Activated naive CD8-positive, alpha-beta T cell (primary cell): Measurements from ENCODE around the gene QKI.
"Not testable (repeated sequence)": the region's sequence is repeated elsewhere in the genome, so short reads cannot be mapped to it uniquely, and the experiment has no call there.

Source experiments
- H3K27ac Mint-ChIP-seq: one replicate; pipeline ENCODE4 v1.8.0; 2021; ENCODE audit warnings: mixed read lengths
- H3K27me3 Mint-ChIP-seq: one replicate; pipeline ENCODE4 v1.8.0; 2021; ENCODE audit warnings: mixed read lengths
- H3K36me3 Mint-ChIP-seq: one replicate; pipeline ENCODE4 v1.8.0; 2021; ENCODE audit warnings: mixed read lengths
- H3K4me1 Mint-ChIP-seq: one replicate; pipeline ENCODE4 v1.8.0; 2021; ENCODE audit warnings: low read depth, mixed read lengths
- H3K4me3 Mint-ChIP-seq: one replicate; pipeline ENCODE4 v1.8.0; 2021; ENCODE audit warnings: mild to moderate bottlenecking, mixed read lengths
- H3K9me3 Mint-ChIP-seq: one replicate; pipeline ENCODE4 v1.8.0; 2021; ENCODE audit warnings: low read depth, mixed read lengths

The QKI gene

DNA sequence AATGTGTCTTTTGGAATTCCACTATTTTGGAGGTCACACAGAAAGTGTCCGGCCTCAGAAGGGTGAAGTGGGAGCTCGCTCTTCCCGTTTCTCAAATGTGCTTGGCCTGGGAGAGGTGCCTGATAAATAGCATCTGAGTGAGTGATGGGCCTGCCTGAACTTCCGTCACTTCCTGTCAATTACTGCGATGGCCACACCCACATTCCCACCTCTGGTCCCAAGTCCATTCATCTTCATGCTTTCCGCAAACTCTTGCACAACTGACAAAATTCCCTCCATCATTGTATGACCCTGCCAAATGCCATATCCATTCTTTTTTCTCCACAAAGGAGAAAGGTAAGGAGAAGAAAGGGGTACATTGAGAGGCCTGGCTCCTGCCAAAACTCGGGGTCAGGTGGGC is 169.0 kb downstream of the QKI start:
- H3K27me3 Mint-ChIP-seq: peaks cover 5% of the 10 kb centered on the region
- H3K4me3 Mint-ChIP-seq: no peak overlapping the region
- no peak overlapping the region for H3K27ac Mint-ChIP-seq
- H3K4me1 Mint-ChIP-seq: peaks cover 3% of the 10 kb centered on the region
- no peaks in the 10 kb centered on the region for H3K9me3 Mint-ChIP-seq
- no peaks in the 10 kb centered on the region for H3K36me3 Mint-ChIP-seq

DNA sequence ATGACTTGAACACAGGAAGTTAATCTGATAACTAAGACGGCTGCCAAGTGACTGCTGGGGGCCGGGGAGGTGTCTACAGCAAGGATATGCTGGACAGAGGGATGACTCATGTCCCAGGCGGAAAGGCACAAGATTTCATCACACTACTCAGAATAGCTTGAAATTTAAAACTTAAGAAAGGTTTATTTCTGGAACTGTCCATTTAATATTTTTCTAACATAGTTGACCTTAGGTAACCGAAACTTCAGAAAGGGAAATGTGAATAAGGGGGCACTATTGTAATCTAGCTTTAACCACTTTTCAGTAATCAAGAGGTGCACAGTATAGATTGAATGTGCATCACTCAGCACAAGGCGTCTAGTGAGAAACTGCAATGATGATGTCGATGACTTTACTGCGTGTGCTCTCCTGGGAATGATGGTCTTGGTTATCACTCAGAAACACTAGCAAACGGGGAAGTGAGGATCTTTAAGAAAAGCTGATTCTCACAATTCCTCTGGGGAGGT is 171.5 kb downstream of the QKI start:
- Mint-ChIP-seq H3K9me3 (no peaks in the 10 kb centered on the region), H3K27ac (no peak overlapping the region), H3K4me3 (no peak overlapping the region), H3K4me1 (peaks cover 3% of the 10 kb centered on the region), H3K27me3 (peaks cover 9% of the 10 kb centered on the region), H3K36me3 (peaks cover 1% of the 10 kb centered on the region)

DNA sequence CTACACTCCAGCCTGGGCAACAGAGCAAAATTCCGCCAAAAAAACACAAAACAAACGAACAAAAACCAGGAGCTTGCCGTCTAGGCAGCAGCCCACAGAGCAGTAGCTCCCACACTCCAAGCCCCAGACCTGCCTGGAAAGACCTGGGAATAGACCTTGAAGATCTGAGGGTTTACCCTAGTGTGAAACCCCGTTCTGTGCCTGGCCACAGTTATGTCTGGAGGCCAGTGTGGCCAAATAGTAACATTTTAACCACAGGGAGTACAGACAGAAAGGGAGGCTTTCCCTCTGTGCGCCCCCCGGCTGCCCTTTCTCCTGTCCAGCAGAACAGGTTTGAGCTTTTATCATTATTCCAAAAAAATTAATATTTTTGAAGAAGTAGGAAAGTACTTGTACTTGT is 172.4 kb downstream of the QKI start:
- H3K27ac Mint-ChIP-seq: no peak overlapping the region
- peaks cover 9% of the 10 kb centered on the region for H3K27me3 Mint-ChIP-seq
- H3K4me3 Mint-ChIP-seq: no peak overlapping the region
- peaks cover 2% of the 10 kb centered on the region for H3K36me3 Mint-ChIP-seq
- H3K4me1 Mint-ChIP-seq: peaks cover 3% of the 10 kb centered on the region
- H3K9me3 Mint-ChIP-seq: no peaks in the 10 kb centered on the region

DNA sequence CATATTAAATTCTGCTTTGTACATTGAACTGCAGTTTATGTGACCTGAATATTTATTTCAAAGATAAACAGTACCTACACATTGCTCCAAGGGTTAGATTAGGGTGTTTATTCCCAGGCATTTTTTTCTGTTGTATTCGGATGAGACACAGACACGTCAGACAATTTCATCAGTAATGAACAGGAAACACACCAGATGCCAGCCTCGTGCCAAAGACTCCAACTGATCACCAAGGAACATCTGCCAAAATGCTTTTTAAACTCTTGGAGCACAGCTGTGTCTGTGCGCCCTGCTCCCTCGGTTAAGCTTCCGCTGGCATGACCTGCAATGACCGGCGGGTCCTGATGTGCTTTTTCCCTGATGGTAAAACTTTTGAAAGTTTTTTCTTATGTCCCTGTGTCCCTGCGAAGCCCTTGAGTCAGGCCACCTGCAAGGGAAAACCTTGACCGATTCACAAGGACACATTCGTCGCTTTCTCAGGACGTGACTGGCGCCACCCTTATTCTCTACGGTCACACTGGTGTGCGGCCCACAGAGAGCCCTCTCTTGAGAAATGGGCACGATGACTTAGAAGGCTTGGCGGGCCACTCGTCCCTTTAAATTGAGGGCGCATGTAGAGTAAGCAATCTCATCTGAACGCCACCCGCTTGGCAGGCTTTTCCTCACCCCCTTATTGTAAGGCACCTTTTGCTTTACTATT is 173.9 kb downstream of the QKI start:
- H3K27ac Mint-ChIP-seq: no peak overlapping the region
- peaks cover 3% of the 10 kb centered on the region for H3K4me1 Mint-ChIP-seq
- H3K4me3 Mint-ChIP-seq: no peak overlapping the region
- peaks cover 13% of the 10 kb centered on the region for H3K27me3 Mint-ChIP-seq
- peaks cover 4% of the 10 kb centered on the region for H3K36me3 Mint-ChIP-seq
- H3K9me3 Mint-ChIP-seq: peaks cover 9% of the 10 kb centered on the region

DNA sequence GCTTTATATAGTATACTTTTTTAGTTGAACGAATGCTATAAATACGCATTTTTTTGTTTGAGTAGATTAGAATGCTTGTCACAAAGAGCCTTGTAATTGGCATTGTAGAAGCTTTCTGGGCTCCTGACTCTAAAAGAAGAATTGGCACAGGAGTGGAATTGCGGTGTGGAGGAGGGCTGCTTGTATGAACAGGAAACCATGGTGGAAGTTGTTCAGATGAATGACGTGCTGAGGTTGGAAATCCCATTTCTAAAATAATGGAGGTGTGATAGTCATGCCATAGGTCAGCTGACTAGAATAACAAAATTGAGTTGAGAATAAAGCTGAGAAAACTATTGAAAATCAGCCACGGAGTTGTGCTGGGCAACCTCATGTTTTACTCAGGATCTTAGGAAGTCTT is 174.9 kb downstream of the QKI start:
- Mint-ChIP-seq H3K27ac (no peak overlapping the region), H3K36me3 (peaks cover 4% of the 10 kb centered on the region)

DNA sequence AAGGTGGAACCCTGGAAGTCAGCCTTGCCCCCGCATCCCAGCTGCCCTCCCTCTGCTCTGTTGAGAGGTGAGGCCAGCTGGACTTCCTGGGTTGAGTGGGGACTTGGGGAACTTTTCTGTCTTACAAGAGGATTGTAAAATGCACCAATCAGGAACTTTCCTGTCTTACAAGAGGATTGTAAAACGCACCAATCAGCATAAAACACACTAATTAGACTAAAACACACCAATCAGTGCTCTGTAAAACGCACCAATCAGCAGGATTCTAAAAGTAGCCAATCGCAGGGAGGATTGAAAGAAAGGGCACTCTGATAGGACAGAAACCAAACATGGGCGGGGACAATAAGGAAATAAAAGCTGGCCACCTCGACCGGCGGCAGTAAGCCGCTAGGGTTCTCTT is 175.6 kb downstream of the QKI start:
- H3K27ac Mint-ChIP-seq, H3K4me1 Mint-ChIP-seq, H3K36me3 Mint-ChIP-seq, H3K4me3 Mint-ChIP-seq: not testable (repeated sequence)
- H3K27me3 Mint-ChIP-seq: peaks cover 13% of the 10 kb centered on the region
- peaks cover 11% of the 10 kb centered on the region for H3K9me3 Mint-ChIP-seq

More for the DNA sequence above, 174.9 kb downstream of the QKI start:
- Mint-ChIP-seq H3K9me3 (peaks cover 11% of the 10 kb centered on the region), H3K4me1 (peaks cover 3% of the 10 kb centered on the region), H3K27me3 (peaks cover 13% of the 10 kb centered on the region), H3K4me3 (no peak overlapping the region)

DNA sequence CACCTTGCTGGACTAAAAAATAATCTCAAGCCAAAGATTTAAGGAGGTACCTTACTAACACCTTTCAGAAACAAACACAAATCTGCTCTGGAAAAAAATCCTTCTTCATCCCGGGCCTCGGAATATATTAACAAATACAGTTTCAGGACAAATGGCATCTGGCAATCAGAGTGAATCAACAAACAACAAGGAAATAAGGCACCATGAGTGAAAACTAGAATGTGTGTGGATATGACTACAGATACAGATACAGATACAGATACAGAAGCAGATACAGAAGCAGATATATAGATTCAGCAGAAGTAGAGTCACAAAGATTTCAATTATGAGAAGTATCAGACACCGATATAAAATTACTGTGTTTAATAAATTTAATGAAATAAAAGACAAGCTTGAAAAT is 178.4 kb downstream of the QKI start:
- H3K27ac Mint-ChIP-seq: no peak overlapping the region
- peaks cover 10% of the 10 kb centered on the region for H3K27me3 Mint-ChIP-seq
- peaks cover 11% of the 10 kb centered on the region for H3K9me3 Mint-ChIP-seq
- peaks cover 4% of the 10 kb centered on the region for H3K36me3 Mint-ChIP-seq
- peaks cover under 1% of the 10 kb centered on the region for H3K4me1 Mint-ChIP-seq
- no peak overlapping the region for H3K4me3 Mint-ChIP-seq

DNA sequence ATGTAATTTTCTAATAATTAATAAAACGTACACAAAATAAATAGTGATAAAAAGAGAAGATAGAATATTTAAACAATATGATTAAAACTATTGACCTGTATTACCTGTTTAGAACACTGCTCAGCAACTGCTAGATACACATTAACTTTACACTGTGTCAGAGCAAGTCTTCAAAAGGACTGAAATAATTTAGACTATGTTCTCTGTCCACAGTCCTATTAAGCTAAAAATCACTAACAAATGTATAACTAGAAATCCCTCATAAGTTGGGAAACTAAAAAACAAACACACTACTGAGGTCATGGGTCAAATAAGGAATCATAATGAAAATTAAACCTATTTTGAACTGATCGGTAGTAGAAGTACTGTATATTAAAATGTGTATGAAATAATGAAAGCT is 181.7 kb downstream of the QKI start:
- Mint-ChIP-seq H3K27me3 (peaks cover 3% of the 10 kb centered on the region), H3K4me3 (no peak overlapping the region)

DNA sequence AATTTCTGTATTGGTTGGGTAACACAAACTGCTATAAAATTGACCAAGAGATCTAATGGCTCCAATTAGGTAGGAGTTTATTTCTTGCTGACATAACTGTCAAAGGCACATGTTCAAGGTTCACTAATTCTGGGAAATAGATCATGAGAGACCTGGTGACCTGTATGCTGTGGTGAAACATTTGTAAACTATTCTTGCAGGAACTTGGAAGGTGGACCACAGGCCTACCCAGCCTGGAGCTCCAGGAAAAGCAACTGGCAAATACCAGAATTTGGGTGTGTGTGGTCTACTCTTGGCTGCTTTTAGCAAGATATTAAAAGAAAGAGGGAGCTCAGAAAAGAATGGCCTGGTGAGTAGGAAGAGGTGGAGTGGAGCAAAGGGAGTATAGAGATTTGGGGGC is 184.6 kb downstream of the QKI start:
- H3K27me3 Mint-ChIP-seq: no peaks in the 10 kb centered on the region
- no peaks in the 10 kb centered on the region for H3K9me3 Mint-ChIP-seq
- H3K27ac Mint-ChIP-seq: no peak overlapping the region
- H3K4me3 Mint-ChIP-seq: no peak overlapping the region
- no peaks in the 10 kb centered on the region for H3K36me3 Mint-ChIP-seq
- no peaks in the 10 kb centered on the region for H3K4me1 Mint-ChIP-seq

More for the DNA sequence above, 181.7 kb downstream of the QKI start:
- Mint-ChIP-seq H3K9me3 (peaks cover 11% of the 10 kb centered on the region), H3K27ac (no peak overlapping the region), H3K36me3 (peaks cover 2% of the 10 kb centered on the region), H3K4me1 (no peaks in the 10 kb centered on the region)

DNA sequence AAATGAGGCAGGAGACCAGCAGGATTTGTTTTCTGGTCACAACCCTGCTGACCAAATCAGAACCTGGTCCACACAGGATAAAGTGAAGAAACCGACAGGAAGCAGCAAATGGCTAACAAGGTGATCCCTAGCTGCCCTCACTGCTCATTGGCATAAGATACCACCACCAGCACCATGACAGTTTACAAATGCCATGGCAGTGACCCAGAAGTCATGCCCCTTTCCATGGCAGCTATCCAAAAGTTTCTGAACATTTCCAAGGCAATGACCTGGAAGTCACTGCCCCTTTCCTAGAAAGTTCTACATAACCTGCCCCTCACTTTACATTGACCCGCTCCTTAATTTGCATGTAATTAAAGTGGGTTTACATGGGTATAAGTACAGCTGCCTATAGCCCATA is 185.2 kb downstream of the QKI start:
- H3K9me3 Mint-ChIP-seq: no peaks in the 10 kb centered on the region
- no peaks in the 10 kb centered on the region for H3K4me1 Mint-ChIP-seq
- no peak overlapping the region for H3K27ac Mint-ChIP-seq
- peaks cover 1% of the 10 kb centered on the region for H3K27me3 Mint-ChIP-seq
- H3K4me3 Mint-ChIP-seq: no peak overlapping the region
- H3K36me3 Mint-ChIP-seq: no peaks in the 10 kb centered on the region

DNA sequence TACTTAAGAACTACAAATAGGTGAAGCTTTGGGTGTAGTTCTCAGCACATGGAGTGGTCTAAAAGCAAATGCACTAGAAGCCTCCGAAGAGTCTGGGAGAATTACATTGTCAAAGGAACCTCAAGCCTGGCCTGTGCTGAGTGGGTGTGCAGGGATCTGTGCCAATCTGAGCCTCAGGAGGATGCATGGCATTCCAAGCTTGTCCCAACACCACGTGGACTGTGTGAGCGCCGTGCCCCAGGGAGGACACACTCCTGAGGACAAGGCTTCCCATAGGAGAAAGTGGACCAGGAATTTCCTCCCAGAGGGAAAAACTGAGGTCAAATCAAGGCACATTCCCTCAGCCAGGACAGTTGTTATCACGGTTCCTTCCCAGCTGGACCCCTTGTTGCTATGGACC is 185.8 kb downstream of the QKI start:
- Mint-ChIP-seq H3K4me1 (no peaks in the 10 kb centered on the region), H3K27ac (no peak overlapping the region), H3K36me3 (no peaks in the 10 kb centered on the region), H3K9me3 (no peaks in the 10 kb centered on the region), H3K27me3 (peaks cover 3% of the 10 kb centered on the region), H3K4me3 (no peak overlapping the region)

DNA sequence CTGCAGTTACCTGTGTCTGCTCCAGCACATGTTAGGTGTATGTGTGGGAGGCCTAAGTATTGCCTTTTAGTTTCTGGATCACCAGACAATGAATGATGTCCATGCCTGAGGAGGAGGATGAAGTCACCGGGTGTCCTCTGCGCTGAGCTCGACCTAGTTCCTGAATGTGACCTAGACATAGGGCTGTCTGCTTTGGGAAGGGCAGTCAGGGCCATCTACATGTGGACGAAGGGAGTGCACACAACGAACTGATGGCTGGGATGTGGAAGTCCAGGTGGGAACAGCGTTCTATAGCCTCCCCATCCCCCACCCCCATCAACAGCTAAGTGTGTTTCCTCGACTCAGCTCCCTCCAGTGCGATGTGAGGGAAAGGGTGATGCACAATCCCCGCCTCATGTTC is 186.3 kb downstream of the QKI start:
- H3K27me3 Mint-ChIP-seq: peaks cover 3% of the 10 kb centered on the region
- H3K4me1 Mint-ChIP-seq: no peaks in the 10 kb centered on the region
- no peaks in the 10 kb centered on the region for H3K36me3 Mint-ChIP-seq
- H3K27ac Mint-ChIP-seq: no peak overlapping the region
- H3K9me3 Mint-ChIP-seq: no peaks in the 10 kb centered on the region
- H3K4me3 Mint-ChIP-seq: no peak overlapping the region

DNA sequence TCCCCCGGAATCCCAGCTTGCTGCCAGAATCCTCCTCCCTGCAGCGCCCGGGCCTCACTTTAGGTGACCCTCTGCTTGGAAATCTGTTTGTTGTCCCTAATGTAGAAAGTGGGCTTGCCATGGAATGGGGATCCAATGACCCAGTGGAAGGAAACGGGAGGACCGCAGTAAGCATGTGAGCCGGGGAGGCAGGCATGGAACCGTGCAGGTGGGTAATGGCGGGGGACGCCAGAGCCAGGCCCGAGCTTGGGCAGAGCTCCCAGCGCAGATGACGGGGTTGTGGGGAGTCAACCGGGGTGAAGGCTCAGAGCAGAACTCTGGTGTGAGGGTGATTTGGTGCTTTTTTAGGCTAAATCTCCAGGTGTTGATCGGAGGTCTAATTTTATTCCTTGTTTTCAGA is 188.3 kb downstream of the QKI start:
- H3K9me3 Mint-ChIP-seq: no peaks in the 10 kb centered on the region
- no peak overlapping the region for H3K27ac Mint-ChIP-seq
- no peaks in the 10 kb centered on the region for H3K36me3 Mint-ChIP-seq
- H3K4me1 Mint-ChIP-seq: no peaks in the 10 kb centered on the region
- no peak overlapping the region for H3K4me3 Mint-ChIP-seq
- H3K27me3 Mint-ChIP-seq: peaks cover 3% of the 10 kb centered on the region

DNA sequence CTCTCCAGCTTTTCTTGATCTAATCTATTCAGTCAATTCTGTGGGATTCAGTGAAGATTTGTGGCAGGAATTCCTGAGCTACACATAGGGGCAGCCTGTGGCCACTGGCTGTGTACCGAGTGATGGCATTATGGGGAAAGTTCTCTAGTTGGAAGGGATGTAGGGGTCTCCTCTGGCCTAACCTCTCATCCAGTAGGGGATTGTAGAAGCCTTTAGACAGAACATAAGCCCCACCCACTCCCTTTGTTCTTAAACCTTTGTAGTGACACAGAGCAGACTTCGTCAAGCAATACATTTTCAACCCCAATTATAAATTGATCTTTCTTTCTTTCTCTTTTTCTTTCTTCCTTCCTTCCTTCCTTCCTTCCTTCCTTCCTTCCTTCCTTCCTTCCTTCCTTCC is 188.9 kb downstream of the QKI start:
- Mint-ChIP-seq H3K4me1 (no peaks in the 10 kb centered on the region), H3K9me3 (no peaks in the 10 kb centered on the region), H3K27ac (no peak overlapping the region), H3K27me3 (peaks cover 3% of the 10 kb centered on the region), H3K4me3 (no peak overlapping the region), H3K36me3 (no peaks in the 10 kb centered on the region)

DNA sequence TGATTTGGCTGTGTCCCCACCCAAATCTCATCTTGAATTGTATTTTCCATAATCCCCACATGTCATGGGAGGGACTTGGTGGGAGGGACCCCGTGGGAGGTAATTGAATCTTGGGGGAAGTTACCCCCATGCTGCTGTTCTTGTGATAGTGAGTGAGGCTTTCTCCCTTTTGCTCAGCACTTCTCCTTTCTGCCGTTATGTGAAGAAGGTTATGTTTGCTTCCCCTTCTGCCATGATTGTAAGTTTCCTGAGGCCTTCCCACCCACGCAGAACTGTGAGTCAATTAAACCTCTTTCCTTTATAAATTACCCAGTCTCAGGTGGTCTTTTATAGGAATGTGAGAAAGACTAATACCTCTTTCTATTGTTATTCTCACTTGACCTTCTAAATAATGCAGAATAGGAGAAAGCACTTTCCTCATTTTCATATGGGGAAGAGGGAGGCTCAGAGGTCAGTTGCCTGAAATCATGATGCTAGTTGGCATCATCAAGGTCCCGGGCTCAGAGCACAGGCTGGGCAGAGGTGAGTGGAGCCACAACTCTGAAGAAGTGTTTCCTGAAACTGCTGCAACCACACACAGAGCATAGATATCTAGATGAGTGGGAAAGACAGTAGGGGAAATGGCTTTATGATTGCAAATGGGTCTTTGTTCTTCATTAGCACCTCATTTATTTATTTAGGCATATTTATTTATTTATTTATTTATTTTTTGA is 191.0 kb downstream of the QKI start:
- H3K27ac Mint-ChIP-seq: no peak overlapping the region
- H3K27me3 Mint-ChIP-seq: peaks cover 5% of the 10 kb centered on the region
- H3K36me3 Mint-ChIP-seq: no peaks in the 10 kb centered on the region
- no peaks in the 10 kb centered on the region for H3K9me3 Mint-ChIP-seq
- H3K4me3 Mint-ChIP-seq: no peak overlapping the region
- no peaks in the 10 kb centered on the region for H3K4me1 Mint-ChIP-seq

DNA sequence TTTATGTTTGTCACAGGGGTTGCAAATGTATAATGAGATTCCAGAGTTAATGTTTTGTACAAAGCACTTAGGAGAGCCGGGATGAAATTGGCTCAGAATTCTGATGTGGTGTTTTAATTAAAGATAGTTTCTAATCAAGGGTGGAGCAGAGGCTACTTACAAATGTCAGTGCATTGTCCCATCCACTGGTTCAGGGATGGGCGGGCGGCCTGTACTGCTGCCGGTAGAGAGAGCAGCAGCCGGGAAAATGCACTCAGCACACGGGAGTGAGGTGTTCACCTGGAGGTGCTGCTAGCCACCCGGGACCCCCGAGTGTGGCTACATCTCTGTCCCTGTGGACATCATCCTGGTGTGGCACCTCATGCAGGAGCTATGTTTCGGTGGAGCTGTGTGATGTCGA is 193.3 kb downstream of the QKI start:
- Mint-ChIP-seq H3K27ac (no peak overlapping the region), H3K27me3 (peaks cover 5% of the 10 kb centered on the region), H3K9me3 (no peaks in the 10 kb centered on the region), H3K4me3 (no peak overlapping the region), H3K36me3 (no peaks in the 10 kb centered on the region), H3K4me1 (no peaks in the 10 kb centered on the region)
